ENCODE results near the gene AP2B1. TPM values are rescaled to one million over a fixed set of nuclear protein-coding genes. Genes with fewer than 3 reads are reported as not detected.
"Not testable (repeated sequence)": the region's sequence is repeated elsewhere in the genome, so short reads cannot be mapped to it uniquely, and the experiment has no call there.

The AP2B1 gene
- total RNA-seq, 1 donor from 2014 or later = 129 TPM

- H3K36me3 Mint-ChIP-seq (ENCODE audit: low read depth) = peaks cover 77% of the 10 kb centered on the region
- intact Hi-C loops (cut with micrococcal nuclease) = no loop called here
- H3K27me3 Mint-ChIP-seq = no peaks in the 10 kb centered on the region
- DNase-seq = no peak
- ATAC-seq (ENCODE audit: low read depth) = no peak
- H3K4me3 Mint-ChIP-seq = no peak overlapping the region
- CTCF ChIA-PET = no interaction called here
- no peak for TF ChIP-seq CTCF (IDR thresholded peaks at IDR 0.05)
- H3K27ac Mint-ChIP-seq = no peak overlapping the region
- H3K4me1 Mint-ChIP-seq = no peaks in the 10 kb centered on the region
- no peaks in the 10 kb centered on the region for H3K9me3 Mint-ChIP-seq
- POLR2A ChIA-PET = interaction anchor here (0.7 kb wide), 1 partner anchor 1286 kb away, joined by 4 read pairs; no protein-coding TSS in a partner anchor
Observed at GRCh38 chr17:35607239-35607847, 20.2 kb downstream of the AP2B1 start.

GRCh38 chr17:35609831-35610230 is 22.7 kb downstream of the AP2B1 start:
- DNase-seq (no peak), ATAC-seq (ENCODE audit: low read depth) (no peak)
- H3K27me3 Mint-ChIP-seq = no peaks in the 10 kb centered on the region
- TF ChIP-seq CTCF (IDR thresholded peaks at IDR 0.05) = no peak
- peaks cover 70% of the 10 kb centered on the region for H3K36me3 Mint-ChIP-seq (ENCODE audit: low read depth)
- H3K4me3 Mint-ChIP-seq = no peak overlapping the region
- POLR2A ChIA-PET = interaction anchor here (1.5 kb wide), 1 partner anchor 31 kb away, joined by 4 read pairs; the partner anchor contains the start of gene PEX12
- CTCF ChIA-PET = no interaction called here
- no peaks in the 10 kb centered on the region for H3K9me3 Mint-ChIP-seq
- H3K27ac Mint-ChIP-seq = no peak overlapping the region
- intact Hi-C loops (cut with micrococcal nuclease) = loop anchor here (10.0 kb wide), 1 partner anchor 195 kb away; the partner anchor contains the start of gene TAF15
- no peaks in the 10 kb centered on the region for H3K4me1 Mint-ChIP-seq

GRCh38 chr17:35610746-35611145 is 23.6 kb downstream of the AP2B1 start:
- H3K9me3 Mint-ChIP-seq; H3K4me3 Mint-ChIP-seq; H3K27ac Mint-ChIP-seq; POLR2A ChIA-PET; DNase-seq; H3K27me3 Mint-ChIP-seq; H3K4me1 Mint-ChIP-seq; ATAC-seq (ENCODE audit: low read depth): not testable (repeated sequence)
- H3K36me3 Mint-ChIP-seq (ENCODE audit: low read depth) = peaks cover 68% of the 10 kb centered on the region
- intact Hi-C loops (cut with micrococcal nuclease) = loop anchor here (10.0 kb wide), 1 partner anchor 194 kb away; the partner anchor contains the start of gene TAF15
- CTCF ChIA-PET = interaction anchor here (4.5 kb wide), 1 partner anchor 138 kb away, joined by 51 read pairs; no protein-coding TSS in a partner anchor

GRCh38 chr17:35612924-35613521 is 25.9 kb downstream of the AP2B1 start:
- TF ChIP-seq CTCF (IDR thresholded peaks at IDR 0.05) = no peak
- H3K4me1 Mint-ChIP-seq = peaks cover 6% of the 10 kb centered on the region
- no peak overlapping the region for H3K27ac Mint-ChIP-seq
- DNase-seq (no peak), ATAC-seq (ENCODE audit: low read depth) (no peak)
- intact Hi-C loops (cut with micrococcal nuclease) = loop anchor here (1.0 to 10.0 kb wide), 2 partner anchors 134 to 192 kb away; partner anchors contain the start of gene TAF15
- peaks cover 52% of the 10 kb centered on the region for H3K36me3 Mint-ChIP-seq (ENCODE audit: low read depth)
- CTCF ChIA-PET = interaction anchor here (0.8 to 4.5 kb wide), 10 partner anchors 8 to 196 kb away, joined by 3 to 51 read pairs (median 3); partner anchors contain the start of genes C17orf50 and TAF15
- H3K27me3 Mint-ChIP-seq = no peaks in the 10 kb centered on the region
- H3K4me3 Mint-ChIP-seq = no peak overlapping the region
- POLR2A ChIA-PET = interaction anchor here (0.5 to 2.2 kb wide), 3 partner anchors 196 to 571 kb away, joined by 6 to 8 read pairs (median 7); partner anchors contain the start of gene TAF15
- no peaks in the 10 kb centered on the region for H3K9me3 Mint-ChIP-seq

GRCh38 chr17:35614810-35615209 is 27.7 kb downstream of the AP2B1 start:
- no peak for DNase-seq
- intact Hi-C loops (cut with micrococcal nuclease) = loop anchor here (10.0 kb wide), 1 partner anchor 190 kb away; the partner anchor contains the start of gene TAF15
- H3K27me3 Mint-ChIP-seq = no peaks in the 10 kb centered on the region
- no peak for ATAC-seq (ENCODE audit: low read depth)
- H3K9me3 Mint-ChIP-seq = no peaks in the 10 kb centered on the region
- CTCF ChIA-PET = interaction anchor here (1.1 to 4.5 kb wide), 2 partner anchors 8 to 134 kb away, joined by 3 to 51 read pairs; no protein-coding TSS in a partner anchor
- TF ChIP-seq CTCF (IDR thresholded peaks at IDR 0.05) = no peak
- no peak overlapping the region for H3K27ac Mint-ChIP-seq
- H3K4me1 Mint-ChIP-seq = peaks cover 15% of the 10 kb centered on the region
- H3K4me3 Mint-ChIP-seq = no peak overlapping the region
- POLR2A ChIA-PET = no interaction called here
- H3K36me3 Mint-ChIP-seq (ENCODE audit: low read depth) = peaks cover 44% of the 10 kb centered on the region

All from activated B cell treated with CpG ODN at 0.5 μM for 24 hours (primary cell).